ENCODE measurements around the gene SLC7A7. TPM values are rescaled to one million over a fixed set of nuclear protein-coding genes. Genes with fewer than 3 reads are reported as not detected.

SLC7A7 gene
- total and polyA plus RNA-seq, 2 experiments from 2014 or later: 3.6 to 4.1 TPM

GRCh38 chr14:22794551-22794951 is 20.7 kb downstream of the SLC7A7 start:
- no peak for ATAC-seq
- H3K4me1 ChIP-seq (ENCODE audit: insufficient read depth): peaks cover 17% of the 10 kb centered on the region
- H2AFZ ChIP-seq: no peak overlapping the region
- no peaks in the 10 kb centered on the region for H3K79me2 ChIP-seq (replicated peaks; ENCODE audit: insufficient read depth)
- H4K20me1 ChIP-seq (replicated peaks; ENCODE audit: insufficient read depth): no peaks in the 10 kb centered on the region
- no peak overlapping the region for H3K4me3 ChIP-seq
- H3K9me3 Mint-ChIP-seq: peaks cover 6% of the 10 kb centered on the region; the same call in 2 of the 3 replicates
- TF ChIP-seq EZH2phosphoT487 (IDR thresholded peaks at IDR 0.05; ENCODE audit: unreplicated experiment) (no peak), ETS1 (IDR thresholded peaks at IDR 0.05) (no peak), CREB1 (CRISPR knock-in tag; IDR thresholded peaks at IDR 0.05; ENCODE audit: low read depth) (no peak), REST (IDR thresholded peaks at IDR 0.05; ENCODE audit: unreplicated experiment) (no peak), STAT1 (IDR thresholded peaks at IDR 0.05; ENCODE audit: unreplicated experiment) (no peak), CTCF (conservative IDR thresholded peaks at IDR 0.05; ENCODE audit: low read depth in 2 of 2) (no peak), ZNF331 (CRISPR knock-in tag; IDR thresholded peaks at IDR 0.05; ENCODE audit: low read depth) (no peak), NANOG (IDR thresholded peaks at IDR 0.05; ENCODE audit: borderline replicate concordance) (no peak), ZNF462 (CRISPR knock-in tag; IDR thresholded peaks at IDR 0.05) (no peak), ZNF114 (CRISPR knock-in tag; IDR thresholded peaks at IDR 0.05) (no peak), JUNB (IDR thresholded peaks at IDR 0.05; ENCODE audit: unreplicated experiment) (no peak), POLR2AphosphoS5 (IDR thresholded peaks at IDR 0.05; ENCODE audit: low read depth) (no peak), EZH2 (IDR thresholded peaks at IDR 0.05; ENCODE audit: low read depth, unreplicated experiment) (no peak)
- peaks cover 10% of the 10 kb centered on the region; the same call in 1 of the 2 replicates for H3K9me2 ChIP-seq (ENCODE audit: insufficient read depth)
- H3K4me1 Mint-ChIP-seq: peaks cover 18% of the 10 kb centered on the region
- H3K4me3 Mint-ChIP-seq: no peak overlapping the region
- no peaks in the 10 kb centered on the region for H3K36me3 ChIP-seq (ENCODE audit: insufficient read depth)
- peak overlapping the region; percentile 44; the same call in 1 of the 2 replicates for H3K27ac Mint-ChIP-seq
- peaks cover 13% of the 10 kb centered on the region for H3K27me3 Mint-ChIP-seq (ENCODE audit: insufficient read depth, low read depth, poor library complexity)
- H3K36me3 Mint-ChIP-seq (ENCODE audit: low read depth): peaks cover 4% of the 10 kb centered on the region
- H3F3A ChIP-seq (replicated peaks; ENCODE audit: low read depth): no peaks in the 10 kb centered on the region
- no peaks in the 10 kb centered on the region for H3K27me3 ChIP-seq (ENCODE audit: insufficient read depth)
- no peak overlapping the region for H3K27ac ChIP-seq (ENCODE audit: low read depth)
- no peak for DNase-seq (ENCODE audit: low spot score)
- no peak overlapping the region for H3K4me2 ChIP-seq
